ENCODE data around the gene MPPE1.
A peak's percentile ranks its signal among the peaks of the same experiment; 100 is the strongest.
"Not testable (repeated sequence)": the region's sequence is repeated elsewhere in the genome, so short reads cannot be mapped to it uniquely, and the experiment has no call there.

MPPE1 gene

GRCh38 chr18:11908182-11909060, at the start of gene MPPE1:
TSS of gene MPPE1 (minus strand) at chr18:11908317. CDS start at chr18:11897264, 11,053 bp downstream.
- DNase-seq (ENCODE audit: low read depth) = peak; percentile 87

- no peak for DNase-seq (ENCODE audit: low read depth)
Observed at GRCh38 chr18:11957636-11958035, 49.5 kb upstream of the MPPE1 start.

GRCh38 chr18:11956371-11957308, 48.5 kb upstream of the MPPE1 start:
- DNase-seq (ENCODE audit: low read depth) = no peak

GRCh38 chr18:11955239-11956029, 47.3 kb upstream of the MPPE1 start:
- DNase-seq (ENCODE audit: low read depth) = no peak

GRCh38 chr18:11953113-11953512, 45.0 kb upstream of the MPPE1 start:
- DNase-seq (ENCODE audit: low read depth) = no peak

GRCh38 chr18:11951390-11951851, 43.3 kb upstream of the MPPE1 start:
- DNase-seq (ENCODE audit: low read depth) = no peak

GRCh38 chr18:11950824-11951223, 42.7 kb upstream of the MPPE1 start:
- no peak for DNase-seq (ENCODE audit: low read depth)

GRCh38 chr18:11948852-11949523, 40.9 kb upstream of the MPPE1 start:
- DNase-seq (ENCODE audit: low read depth) = no peak

- peak; percentile 56 for DNase-seq (ENCODE audit: low read depth)
Observed at GRCh38 chr18:11947214-11948191, 39.4 kb upstream of the MPPE1 start.

GRCh38 chr18:11946756-11947155, 38.6 kb upstream of the MPPE1 start:
- DNase-seq (ENCODE audit: low read depth) = no peak

- DNase-seq (ENCODE audit: low read depth) = not testable (repeated sequence)
Observed at GRCh38 chr18:11945834-11946659, 37.9 kb upstream of the MPPE1 start.

- no peak for DNase-seq (ENCODE audit: low read depth)
Observed at GRCh38 chr18:11944786-11945185, 36.7 kb upstream of the MPPE1 start.

GRCh38 chr18:11944252-11944651, 36.1 kb upstream of the MPPE1 start:
- DNase-seq (ENCODE audit: low read depth) = no peak

GRCh38 chr18:11943551-11943950, 35.4 kb upstream of the MPPE1 start:
- no peak for DNase-seq (ENCODE audit: low read depth)

GRCh38 chr18:11940956-11941355, 32.8 kb upstream of the MPPE1 start:
- DNase-seq (ENCODE audit: low read depth) = no peak

GRCh38 chr18:11937874-11938478, 29.9 kb upstream of the MPPE1 start:
- DNase-seq (ENCODE audit: low read depth) = peak; percentile 58

- DNase-seq (ENCODE audit: low read depth) = no peak
Observed at GRCh38 chr18:11932393-11932792, 24.3 kb upstream of the MPPE1 start.

- DNase-seq (ENCODE audit: low read depth) = no peak
Observed at GRCh38 chr18:11927497-11927896, 19.4 kb upstream of the MPPE1 start.

Data from activated T-cell treated with anti-CD3 and anti-CD28 coated beads for 48 hours (primary cell).